ENCODE results near the gene SYN1. TPM values are rescaled to one million over a fixed set of nuclear protein-coding genes. Genes with fewer than 3 reads are reported as not detected.
A peak's percentile ranks its signal among the peaks of the same experiment; 100 is the strongest.

SYN1 gene
- polyA plus RNA-seq, 1 donor (not counting 4 experiments of a cell fraction or from before 2014, with no cell fraction given): 0.07 TPM

GRCh38 chrX:47573341-47574075 lies 46.1 kb downstream of the SYN1 start:
- Histone ChIP-seq H3K27me3 (ENCODE audit: control insufficient read depth, extremely low read depth, insufficient read depth, low read length) (no peaks in the 10 kb centered on the region), H3K9me3 (ENCODE audit: control insufficient read depth, low read depth, low read length) (peaks cover 2% of the 10 kb centered on the region), H3K9ac (ENCODE audit: control insufficient read depth, extremely low read depth, insufficient read depth, low read length) (peak overlapping the region; percentile 73), H3K4me3 (ENCODE audit: control insufficient read depth in 2 of 3, extremely low read depth in 1 of 3, insufficient read depth in 2 of 3, low read depth in 1 of 3, low read length in 3 of 3) (peak overlapping the region; percentile 34 to 57 (median 38)), H3K79me2 (ENCODE audit: control insufficient read depth, insufficient read depth, low read length) (no peaks in the 10 kb centered on the region), H2AFZ (ENCODE audit: control insufficient read depth, low read length) (no peak overlapping the region), H3K4me2 (ENCODE audit: control insufficient read depth, extremely low read depth, insufficient read depth, low read depth, low read length) (peak overlapping the region; percentile 66), H3K36me3 (ENCODE audit: control insufficient read depth in 2 of 2, extremely low read depth in 1 of 2, insufficient read depth in 2 of 2, low read length in 2 of 2) (peaks cover 2 to 4% of the 10 kb centered on the region in 2 experiments), H3K9me1 (ENCODE audit: control insufficient read depth, extremely low read depth, insufficient read depth, low read length) (no peaks in the 10 kb centered on the region), H3K27ac (ENCODE audit: control insufficient read depth, insufficient read depth, low read length) (peak overlapping the region; percentile 58), H3K4me1 (ENCODE audit: control insufficient read depth, extremely low read depth, insufficient read depth, low read length) (peaks cover 6% of the 10 kb centered on the region), H4K20me1 (ENCODE audit: control insufficient read depth, extremely low read depth, insufficient read depth, low read length) (no peaks in the 10 kb centered on the region)
- FAIRE-seq: no peak
- dilution Hi-C loops (cut with MboI; ENCODE audit: extremely low pct_ligation_motif_present, low sequenced_read_pairs): no loop called here
- DNase-seq (ENCODE audit: low read depth, low spot score): no peak
- TF ChIP-seq EZH2 (IDR thresholded peaks at IDR 0.05; ENCODE audit: low read length): no peak
- no peak for TF ChIP-seq CTCF (optimal IDR thresholded peaks at IDR 0.05 in 1 of 3, IDR thresholded peaks at IDR 0.05 in 1 of 3, conservative IDR thresholded peaks at IDR 0.05 in 1 of 3; ENCODE audit: extremely low read depth in 1 of 3, insufficient read depth in 2 of 3, low read length in 3 of 3)

GRCh38 chrX:47572773-47573340 lies 46.8 kb downstream of the SYN1 start:
- peaks cover 2% of the 10 kb centered on the region for H3K9me3 ChIP-seq (ENCODE audit: control insufficient read depth, low read depth, low read length)
- no peak overlapping the region for H3K9ac ChIP-seq (ENCODE audit: control insufficient read depth, extremely low read depth, insufficient read depth, low read length)
- FAIRE-seq (no peak), DNase-seq (ENCODE audit: low read depth, low spot score) (no peak)
- H3K4me2 ChIP-seq (ENCODE audit: control insufficient read depth, extremely low read depth, insufficient read depth, low read depth, low read length): no peak overlapping the region
- H3K36me3 ChIP-seq (ENCODE audit: control insufficient read depth in 2 of 2, extremely low read depth in 1 of 2, insufficient read depth in 2 of 2, low read length in 2 of 2): peaks cover 4% of the 10 kb centered on the region in 2 experiments
- no peak overlapping the region for H2AFZ ChIP-seq (ENCODE audit: control insufficient read depth, low read length)
- H4K20me1 ChIP-seq (ENCODE audit: control insufficient read depth, extremely low read depth, insufficient read depth, low read length): no peaks in the 10 kb centered on the region
- H3K27me3 ChIP-seq (ENCODE audit: control insufficient read depth, extremely low read depth, insufficient read depth, low read length): no peaks in the 10 kb centered on the region
- dilution Hi-C loops (cut with MboI; ENCODE audit: extremely low pct_ligation_motif_present, low sequenced_read_pairs): no loop called here
- TF ChIP-seq EZH2 (IDR thresholded peaks at IDR 0.05; ENCODE audit: low read length) (no peak), CTCF (optimal IDR thresholded peaks at IDR 0.05 in 1 of 3, IDR thresholded peaks at IDR 0.05 in 1 of 3, conservative IDR thresholded peaks at IDR 0.05 in 1 of 3; ENCODE audit: extremely low read depth in 1 of 3, insufficient read depth in 2 of 3, low read length in 3 of 3) (no peak)
- H3K4me3 ChIP-seq (ENCODE audit: control insufficient read depth in 2 of 3, extremely low read depth in 1 of 3, insufficient read depth in 2 of 3, low read depth in 1 of 3, low read length in 3 of 3): no peak overlapping the region
- peaks cover 3% of the 10 kb centered on the region for H3K4me1 ChIP-seq (ENCODE audit: control insufficient read depth, extremely low read depth, insufficient read depth, low read length)
- no peak overlapping the region for H3K27ac ChIP-seq (ENCODE audit: control insufficient read depth, insufficient read depth, low read length)
- no peaks in the 10 kb centered on the region for H3K79me2 ChIP-seq (ENCODE audit: control insufficient read depth, insufficient read depth, low read length)
- H3K9me1 ChIP-seq (ENCODE audit: control insufficient read depth, extremely low read depth, insufficient read depth, low read length): no peaks in the 10 kb centered on the region
